HCT116 (cell line): ENCODE measurements around the gene FN3KRP.

Experiments
- ATF3 ChIP-seq: IDR thresholded peaks from 2 replicates; pipeline ENCODE4 v1.6.1; 2012
- CBX3 ChIP-seq: IDR thresholded peaks from 2 replicates; pipeline ENCODE4 v1.6.1; 2012; ENCODE audit warnings: low read depth
- CTCF ChIP-seq, 3 experiments: fragments of 200-600 bp in 1 of 3; sonication (generic) in 1 of 3; IDR thresholded peaks in 2 of 3; conservative IDR thresholded peaks in 1 of 3; 2 replicates each; pipeline ENCODE4 v1.5.1; 2012 to 2017; ENCODE audit warnings: low read depth in 2 of 3, low read length in 2 of 3, antibody characterized with exemption in 1 of 3, borderline replicate concordance in 1 of 3, control low read depth in 1 of 3, mild to moderate bottlenecking in 1 of 3, mixed read lengths in 1 of 3, mixed run types in 1 of 3, moderate library complexity in 1 of 3; ENCODE audit not compliant: insufficient read depth in 1 of 3
- ELF1 ChIP-seq: IDR thresholded peaks from 2 replicates; pipeline ENCODE4 v1.6.1; 2012; ENCODE audit warnings: low read depth, borderline replicate concordance
- EZH2 ChIP-seq: fragments of 200-600 bp; sonication (generic); IDR thresholded peaks from 2 replicates; pipeline ENCODE4 v1.6.1; 2017; ENCODE audit warnings: antibody characterized with exemption, mixed run types
- FOSL1 ChIP-seq: IDR thresholded peaks from 2 replicates; pipeline ENCODE4 v1.6.1; 2012; ENCODE audit warnings: low read depth
- JUND ChIP-seq: IDR thresholded peaks from 2 replicates; pipeline ENCODE4 v1.6.1; 2012
- POLR2A ChIP-seq: IDR thresholded peaks from 2 replicates; pipeline ENCODE4 v1.7.0; 2011; ENCODE audit warnings: borderline replicate concordance; ENCODE audit not compliant: insufficient read depth, insufficient read length; ENCODE audit errors: extremely low read depth
- POLR2AphosphoS5 ChIP-seq: IDR thresholded peaks from 2 replicates; pipeline ENCODE4 v1.6.1; 2011; ENCODE audit warnings: mild to moderate bottlenecking, low read depth, low read length, moderate library complexity
- SIN3A ChIP-seq: IDR thresholded peaks from 2 replicates; pipeline ENCODE4 v1.6.1; 2012; ENCODE audit warnings: low read depth
- SP1 ChIP-seq: IDR thresholded peaks from 2 replicates; pipeline ENCODE4 v1.6.1; 2012; ENCODE audit warnings: low read depth
- ZBTB33 ChIP-seq: IDR thresholded peaks from 2 replicates; pipeline ENCODE4 v1.6.1; 2011; ENCODE audit warnings: mild to moderate bottlenecking, low read length, moderate library complexity; ENCODE audit not compliant: insufficient replicate concordance; ENCODE audit errors: extremely low read depth

GRCh38 chr17:82696259-82696658 is 20.2 kb upstream of the FN3KRP start:
- TF ChIP-seq CTCF (IDR thresholded peaks at IDR 0.05 in 2 of 3, conservative IDR thresholded peaks at IDR 0.05 in 1 of 3; ENCODE audit: borderline replicate concordance in 1 of 3, insufficient read depth in 1 of 3, low read depth in 2 of 3, low read length in 2 of 3) (no peak), SIN3A (no peak), ZBTB33 (no peak), POLR2AphosphoS5 (no peak), POLR2A (no peak), SP1 (no peak), FOSL1 (no peak), ELF1 (no peak), EZH2 (no peak), ATF3 (no peak), JUND (no peak), CBX3 (no peak)
